Measurements from ENCODE around the gene CD83. TPM values are rescaled to one million over a fixed set of nuclear protein-coding genes. Genes with fewer than 3 reads are reported as not detected.

CD83 gene
- total and polyA plus RNA-seq, 2 experiments from 2014 or later, result 6.2 to 6.6 TPM

DNA sequence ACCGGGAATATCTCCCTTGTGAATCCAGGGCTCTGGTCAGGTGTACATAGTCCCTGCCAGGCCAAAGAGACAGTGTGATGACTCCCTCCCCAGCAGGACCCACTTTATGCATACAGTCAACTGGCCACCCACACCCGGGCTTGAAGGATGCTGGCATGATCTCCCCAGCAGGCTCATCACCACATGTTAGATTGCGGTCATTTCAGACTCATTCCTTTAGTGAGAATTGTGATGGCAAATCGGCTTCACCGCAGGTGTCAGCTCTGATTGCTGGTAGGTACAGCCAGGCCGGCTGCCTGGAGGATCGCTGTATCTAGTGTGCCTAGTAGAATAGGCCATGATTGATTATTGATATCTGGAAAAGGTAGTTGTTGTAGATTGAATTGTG lies 24.5 kb downstream of the CD83 start:
- no peaks in the 10 kb centered on the region for H3K36me3 ChIP-seq (replicated peaks; ENCODE audit: insufficient read depth, low read depth)
- no peaks in the 10 kb centered on the region for H3K27me3 ChIP-seq
- TF ChIP-seq EZH2phosphoT487 (IDR thresholded peaks at IDR 0.05; ENCODE audit: low read depth, severe bottlenecking, unreplicated experiment) (no peak), EZH2 (IDR thresholded peaks at IDR 0.05; ENCODE audit: borderline replicate concordance) (no peak)
- TF ChIP-seq, protein P1, sequence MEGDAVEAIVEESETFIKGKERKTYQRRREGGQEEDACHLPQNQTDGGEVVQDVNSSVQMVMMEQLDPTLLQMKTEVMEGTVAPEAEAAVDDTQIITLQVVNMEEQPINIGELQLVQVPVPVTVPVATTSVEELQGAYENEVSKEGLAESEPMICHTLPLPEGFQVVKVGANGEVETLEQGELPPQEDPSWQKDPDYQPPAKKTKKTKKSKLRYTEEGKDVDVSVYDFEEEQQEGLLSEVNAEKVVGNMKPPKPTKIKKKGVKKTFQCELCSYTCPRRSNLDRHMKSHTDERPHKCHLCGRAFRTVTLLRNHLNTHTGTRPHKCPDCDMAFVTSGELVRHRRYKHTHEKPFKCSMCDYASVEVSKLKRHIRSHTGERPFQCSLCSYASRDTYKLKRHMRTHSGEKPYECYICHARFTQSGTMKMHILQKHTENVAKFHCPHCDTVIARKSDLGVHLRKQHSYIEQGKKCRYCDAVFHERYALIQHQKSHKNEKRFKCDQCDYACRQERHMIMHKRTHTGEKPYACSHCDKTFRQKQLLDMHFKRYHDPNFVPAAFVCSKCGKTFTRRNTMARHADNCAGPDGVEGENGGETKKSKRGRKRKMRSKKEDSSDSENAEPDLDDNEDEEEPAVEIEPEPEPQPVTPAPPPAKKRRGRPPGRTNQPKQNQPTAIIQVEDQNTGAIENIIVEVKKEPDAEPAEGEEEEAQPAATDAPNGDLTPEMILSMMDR (IDR thresholded peaks at IDR 0.05; ENCODE audit: poor library complexity), result no peak
- DNase-seq (ENCODE audit: low spot score), result no peak
- no peak overlapping the region for H3K4me3 ChIP-seq
- no peaks in the 10 kb centered on the region for H3K4me1 ChIP-seq (ENCODE audit: insufficient read depth)
- no peak overlapping the region for H3K4me2 ChIP-seq
- no peaks in the 10 kb centered on the region for H4K20me1 ChIP-seq (ENCODE audit: insufficient read depth, poor library complexity, severe bottlenecking)
- no peaks in the 10 kb centered on the region for H3K9me3 ChIP-seq (ENCODE audit: low read depth)
- 95% methylated on average over 6 of the region's 7 CpGs for WGBS (ENCODE audit: low lambda C conversion rate, missing lambda C conversion rate)
- H3K79me2 ChIP-seq, result no peaks in the 10 kb centered on the region
- H3K27ac ChIP-seq, result no peak overlapping the region
- no peak overlapping the region for H2AFZ ChIP-seq
- no peaks in the 10 kb centered on the region for H3K9me2 ChIP-seq (replicated peaks; ENCODE audit: insufficient read depth)

DNA sequence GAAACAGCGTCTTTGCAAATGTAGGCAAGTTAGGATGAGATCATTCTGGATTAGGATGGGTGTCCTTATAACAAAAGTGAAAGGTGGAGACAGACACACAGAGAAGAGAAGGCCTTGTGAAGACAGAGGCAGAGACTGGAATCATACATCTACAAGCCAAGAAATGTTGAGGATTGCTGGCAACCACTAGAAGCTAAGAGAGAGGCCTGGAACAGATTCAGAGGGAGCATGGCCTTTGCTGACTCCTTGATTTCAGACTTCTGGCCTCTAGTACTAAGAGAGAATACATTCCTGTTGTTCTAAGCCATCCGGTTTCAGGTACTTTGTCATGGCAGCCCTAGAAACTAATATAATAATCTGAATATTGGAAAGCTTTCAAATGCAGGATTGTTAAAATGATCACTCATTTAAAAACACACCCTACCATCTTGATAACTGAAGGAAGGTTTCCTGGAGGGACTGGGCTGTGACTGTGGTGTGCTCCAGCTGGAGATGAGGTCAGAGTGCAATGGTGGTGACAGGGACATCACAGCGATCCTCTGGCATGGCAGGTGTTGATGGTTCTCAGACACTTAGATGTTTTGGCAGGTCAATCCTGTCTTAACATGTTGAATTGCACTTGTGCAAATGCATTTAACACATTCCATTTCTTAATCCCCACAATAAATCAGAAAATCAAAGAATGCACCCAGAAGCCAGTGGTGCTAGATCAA lies 25.1 kb downstream of the CD83 start:
- H3K9me2 ChIP-seq (replicated peaks; ENCODE audit: insufficient read depth), result no peaks in the 10 kb centered on the region
- H3K27ac ChIP-seq, result no peak overlapping the region
- no peaks in the 10 kb centered on the region for H3K27me3 ChIP-seq
- H3K4me3 ChIP-seq, result no peak overlapping the region
- TF ChIP-seq EZH2phosphoT487 (IDR thresholded peaks at IDR 0.05; ENCODE audit: low read depth, severe bottlenecking, unreplicated experiment), result no peak
- no peak for TF ChIP-seq EZH2 (IDR thresholded peaks at IDR 0.05; ENCODE audit: borderline replicate concordance)
- TF ChIP-seq, protein P1 (IDR thresholded peaks at IDR 0.05; ENCODE audit: poor library complexity), result no peak
- no peaks in the 10 kb centered on the region for H4K20me1 ChIP-seq (ENCODE audit: insufficient read depth, poor library complexity, severe bottlenecking)
- no peaks in the 10 kb centered on the region for H3K4me1 ChIP-seq (ENCODE audit: insufficient read depth)
- WGBS (ENCODE audit: low lambda C conversion rate, missing lambda C conversion rate), result 89% methylated on average over 3 of the region's 3 CpGs
- no peaks in the 10 kb centered on the region for H3K9me3 ChIP-seq (ENCODE audit: low read depth)
- H2AFZ ChIP-seq, result no peak overlapping the region
- no peaks in the 10 kb centered on the region for H3K36me3 ChIP-seq (replicated peaks; ENCODE audit: insufficient read depth, low read depth)
- no peak overlapping the region for H3K4me2 ChIP-seq
- no peak for DNase-seq (ENCODE audit: low spot score)
- no peaks in the 10 kb centered on the region for H3K79me2 ChIP-seq

DNA sequence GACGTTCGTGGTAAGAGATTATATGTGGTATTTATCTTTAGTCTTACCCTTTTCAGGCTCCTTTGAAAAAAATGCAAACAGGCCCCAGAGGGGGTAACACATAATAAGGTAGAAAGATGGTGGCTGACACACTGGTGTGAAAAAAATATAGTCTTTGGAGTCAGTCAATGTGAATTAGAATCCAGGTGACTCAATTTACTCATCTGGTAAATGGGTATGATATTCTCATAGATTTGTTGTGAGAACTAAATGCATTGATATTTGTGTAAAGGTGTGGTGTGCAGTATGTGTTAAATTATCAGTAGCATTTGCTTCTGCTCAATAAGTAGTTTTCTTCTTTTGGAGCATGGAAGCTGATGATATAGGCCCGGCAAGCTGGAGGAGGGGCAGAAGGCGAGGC lies 25.7 kb downstream of the CD83 start:
- 60% methylated on average over 4 of the region's 4 CpGs for WGBS (ENCODE audit: low lambda C conversion rate, missing lambda C conversion rate)
- Histone ChIP-seq H4K20me1 (ENCODE audit: insufficient read depth, poor library complexity, severe bottlenecking) (no peaks in the 10 kb centered on the region), H3K79me2 (no peaks in the 10 kb centered on the region), H2AFZ (no peak overlapping the region), H3K27me3 (no peaks in the 10 kb centered on the region), H3K9me2 (replicated peaks; ENCODE audit: insufficient read depth) (no peaks in the 10 kb centered on the region), H3K4me1 (ENCODE audit: insufficient read depth) (no peaks in the 10 kb centered on the region), H3K4me2 (no peak overlapping the region), H3K36me3 (replicated peaks; ENCODE audit: insufficient read depth, low read depth) (no peaks in the 10 kb centered on the region), H3K4me3 (no peak overlapping the region), H3K27ac (no peak overlapping the region), H3K9me3 (ENCODE audit: low read depth) (no peaks in the 10 kb centered on the region)
- TF ChIP-seq EZH2 (IDR thresholded peaks at IDR 0.05; ENCODE audit: borderline replicate concordance) (no peak), EZH2phosphoT487 (IDR thresholded peaks at IDR 0.05; ENCODE audit: low read depth, severe bottlenecking, unreplicated experiment) (no peak)
- TF ChIP-seq, protein P1 (IDR thresholded peaks at IDR 0.05; ENCODE audit: poor library complexity), result no peak
- no peak for DNase-seq (ENCODE audit: low spot score)

All from hepatocyte (in vitro differentiated cells).